ENCODE results near the gene CD72.
"Not testable (repeated sequence)": the region's sequence is repeated elsewhere in the genome, so short reads cannot be mapped to it uniquely, and the experiment has no call there.

The CD72 gene

GRCh38 chr9:35604578-35605350 is 13.4 kb downstream of the CD72 start, which contains the start of gene TESK1:
TSS of gene TESK1 (plus strand) at chr9:35605262. CDS start at chr9:35605620, 358 bp downstream.
- in situ Hi-C loops (cut with HindIII; ENCODE audit: low pct_ligation_motif_present, low pct_unique_long_range_greater_than_20kb, low sequenced_read_pairs): no loop called here
- peak; percentile 73 for DNase-seq

DNA sequence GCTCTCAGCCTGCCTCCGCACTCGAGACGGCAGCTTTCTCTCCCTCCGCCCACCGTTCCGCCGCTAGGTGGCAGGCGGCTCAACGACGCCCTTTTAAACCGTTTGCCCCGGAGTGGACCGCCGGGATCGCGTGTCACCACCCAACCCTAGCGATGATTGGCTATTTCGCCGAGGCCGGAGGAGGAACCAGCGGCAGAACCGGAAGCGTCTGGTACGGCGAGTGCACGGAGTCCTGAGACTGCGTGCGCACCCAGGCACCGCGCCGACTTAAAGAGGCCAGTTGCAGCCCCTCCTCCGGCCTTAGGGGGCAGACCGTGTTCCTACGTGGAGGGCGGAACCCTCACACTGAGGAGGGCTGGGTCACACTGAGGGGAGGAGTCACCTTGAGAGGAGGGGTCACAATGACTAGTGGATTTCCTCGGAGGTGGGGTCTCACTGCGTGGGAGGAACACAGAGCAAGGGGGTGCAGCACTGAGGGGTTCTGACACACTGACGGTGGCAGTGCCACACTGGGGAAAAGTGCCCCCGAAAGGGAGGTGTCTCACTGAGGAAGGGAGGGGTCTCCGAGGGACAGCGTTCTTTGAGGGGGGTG is 14.1 kb downstream of the CD72 start:
- peak; percentile 98 for DNase-seq
- in situ Hi-C loops (cut with HindIII; ENCODE audit: low pct_ligation_motif_present, low pct_unique_long_range_greater_than_20kb, low sequenced_read_pairs): no loop called here

GRCh38 chr9:35603506-35603985 is 14.7 kb downstream of the CD72 start:
- in situ Hi-C loops (cut with HindIII; ENCODE audit: low pct_ligation_motif_present, low pct_unique_long_range_greater_than_20kb, low sequenced_read_pairs): no loop called here
- DNase-seq: no peak

DNA sequence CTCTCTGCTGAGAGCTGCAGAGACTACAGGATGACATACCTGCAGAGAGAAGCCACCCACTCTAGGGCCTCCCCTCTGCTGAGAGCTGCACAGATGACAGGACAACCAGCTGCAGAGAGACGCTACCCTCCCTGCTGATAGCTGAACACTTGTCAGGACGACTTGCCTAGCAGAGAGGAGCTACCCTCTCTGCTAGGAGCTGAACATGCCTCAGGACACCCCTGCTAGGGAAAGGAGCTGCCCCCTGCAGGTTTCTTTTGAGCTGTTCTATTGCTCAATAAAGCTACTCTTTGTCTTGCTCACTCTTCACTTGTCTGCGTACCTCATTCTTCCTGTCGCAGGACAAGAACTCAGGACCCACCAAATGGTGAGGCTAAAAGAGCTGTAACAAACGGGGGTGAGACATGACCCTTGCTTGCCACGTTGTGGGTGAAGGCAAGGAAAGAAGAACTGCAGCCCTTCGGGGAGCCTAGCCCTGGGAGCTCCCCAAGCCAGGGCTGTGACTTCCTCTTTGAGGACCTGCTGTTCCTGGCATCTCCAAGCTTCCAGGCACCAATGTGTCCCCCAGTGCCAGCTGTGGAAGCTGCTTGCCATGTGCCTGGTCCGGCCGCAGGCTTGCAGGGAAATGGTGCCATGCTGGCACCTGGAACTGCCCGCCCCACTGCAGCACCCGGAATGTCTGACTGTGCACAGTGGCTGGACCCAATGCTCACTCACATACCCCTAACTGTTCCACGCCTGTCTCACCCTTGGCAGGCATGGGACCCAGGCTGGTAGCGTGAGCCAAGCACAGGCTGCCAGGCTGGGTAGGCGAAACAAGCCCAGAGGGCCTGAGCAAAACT is 18.2 kb downstream of the CD72 start:
- no peak for DNase-seq
- in situ Hi-C loops (cut with HindIII; ENCODE audit: low pct_ligation_motif_present, low pct_unique_long_range_greater_than_20kb, low sequenced_read_pairs): no loop called here

- in situ Hi-C loops (cut with HindIII; ENCODE audit: low pct_ligation_motif_present, low pct_unique_long_range_greater_than_20kb, low sequenced_read_pairs): no loop called here
- DNase-seq: no peak
Observed at GRCh38 chr9:35598866-35599590, 19.2 kb downstream of the CD72 start.

DNA sequence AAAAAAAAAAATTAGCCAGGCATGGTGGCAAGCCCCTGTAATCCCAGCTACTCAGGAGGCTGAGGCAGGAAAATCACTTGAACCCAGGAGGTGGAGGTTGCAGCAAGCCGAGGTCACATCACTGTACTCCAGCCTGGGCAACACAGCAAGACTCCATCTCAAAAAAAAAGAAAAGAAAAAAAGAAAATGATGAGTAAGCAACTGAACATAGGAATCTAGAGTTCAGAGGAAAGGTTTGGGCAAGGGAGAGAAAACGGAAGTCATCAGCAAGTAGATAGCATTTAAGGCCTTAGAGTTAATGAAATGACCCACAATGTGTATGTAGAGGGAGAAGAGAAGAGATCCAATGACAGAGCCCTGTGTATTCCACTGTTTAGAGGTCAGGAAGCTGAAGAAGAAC is 21.3 kb downstream of the CD72 start:
- in situ Hi-C loops (cut with HindIII; ENCODE audit: low pct_ligation_motif_present, low pct_unique_long_range_greater_than_20kb, low sequenced_read_pairs); DNase-seq: not testable (repeated sequence)

DNA sequence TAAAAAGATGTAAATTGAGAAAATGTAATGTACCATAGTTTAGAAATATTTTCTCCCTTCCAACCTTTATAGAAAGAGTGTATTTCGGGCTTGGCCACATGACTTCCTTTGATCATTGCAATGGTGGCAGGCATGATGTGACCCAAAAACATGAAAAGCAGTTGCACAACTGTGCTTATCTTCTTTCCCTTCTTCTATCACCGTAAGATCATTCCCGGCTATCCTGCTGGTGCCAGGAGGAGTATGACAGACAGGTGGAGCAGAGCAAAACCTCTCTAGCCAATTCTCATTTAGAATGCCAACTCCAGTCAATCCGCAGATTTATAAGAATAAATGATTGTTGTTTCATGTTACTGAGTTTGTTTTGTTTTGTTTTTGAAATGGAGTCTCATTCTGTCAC is 23.7 kb downstream of the CD72 start:
- in situ Hi-C loops (cut with HindIII; ENCODE audit: low pct_ligation_motif_present, low pct_unique_long_range_greater_than_20kb, low sequenced_read_pairs): no loop called here
- DNase-seq: no peak

DNA sequence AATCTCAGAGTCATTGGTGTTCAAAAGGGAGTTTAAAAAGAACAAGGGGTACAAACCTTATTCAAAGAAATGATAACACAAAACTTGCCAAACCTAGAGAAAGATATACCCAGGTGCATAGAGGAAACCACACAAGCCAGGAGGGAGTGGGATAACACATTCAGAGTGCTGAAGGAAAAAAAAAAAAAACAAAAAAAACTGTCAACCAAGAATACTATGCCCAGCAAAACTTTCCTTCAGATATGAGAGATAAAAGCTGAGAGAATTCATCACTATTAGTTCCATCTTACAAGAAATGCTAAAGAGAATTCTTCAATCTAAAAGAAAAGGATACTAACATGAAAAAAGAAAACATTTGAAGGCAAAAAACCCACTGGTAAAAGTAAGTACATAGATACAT is 24.6 kb downstream of the CD72 start:
- no peak for DNase-seq
- in situ Hi-C loops (cut with HindIII; ENCODE audit: low pct_ligation_motif_present, low pct_unique_long_range_greater_than_20kb, low sequenced_read_pairs): no loop called here

DNA sequence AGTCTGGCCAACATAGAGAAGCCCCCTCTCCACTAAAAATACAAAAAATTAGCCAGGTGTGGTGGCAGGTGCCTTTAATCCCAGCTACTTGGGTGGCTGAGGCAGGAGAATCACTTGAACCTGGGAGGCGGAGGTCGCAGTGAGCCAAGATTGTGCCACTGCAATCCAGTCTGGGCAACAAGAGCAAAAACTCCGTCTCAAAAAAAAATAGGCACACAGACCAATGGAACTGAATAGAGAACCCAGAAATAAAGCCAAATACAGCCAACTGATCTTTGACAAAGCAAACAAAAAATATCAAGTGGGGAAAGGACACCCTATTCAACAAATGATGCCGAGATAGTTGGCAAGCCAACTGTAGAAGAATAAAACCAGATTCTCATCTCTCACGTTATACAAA is 29.7 kb downstream of the CD72 start:
- in situ Hi-C loops (cut with HindIII; ENCODE audit: low pct_ligation_motif_present, low pct_unique_long_range_greater_than_20kb, low sequenced_read_pairs); DNase-seq: not testable (repeated sequence)

- DNase-seq; in situ Hi-C loops (cut with HindIII; ENCODE audit: low pct_ligation_motif_present, low pct_unique_long_range_greater_than_20kb, low sequenced_read_pairs): not testable (repeated sequence)
Observed at GRCh38 chr9:35584681-35585080, 33.5 kb downstream of the CD72 start.

DNA sequence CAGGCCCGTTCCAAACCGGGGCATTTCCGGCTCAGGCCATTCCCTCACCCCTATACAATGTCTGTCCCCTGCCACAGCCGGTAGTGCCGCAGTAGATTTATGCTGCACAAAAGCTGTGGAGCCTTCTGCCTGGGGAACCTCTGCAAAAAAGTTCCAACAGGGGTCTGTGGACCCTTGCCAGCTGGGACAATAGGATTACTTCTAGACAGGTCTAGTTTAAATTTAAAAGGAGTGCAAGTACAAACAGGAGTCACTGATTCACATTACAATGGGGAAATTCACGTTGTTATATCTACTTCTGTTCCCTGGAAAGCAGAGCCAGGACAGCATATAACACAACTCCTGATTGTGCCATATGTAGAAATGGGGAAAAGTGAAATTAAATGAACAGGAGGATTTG is 34.7 kb downstream of the CD72 start:
- DNase-seq; in situ Hi-C loops (cut with HindIII; ENCODE audit: low pct_ligation_motif_present, low pct_unique_long_range_greater_than_20kb, low sequenced_read_pairs): not testable (repeated sequence)

DNA sequence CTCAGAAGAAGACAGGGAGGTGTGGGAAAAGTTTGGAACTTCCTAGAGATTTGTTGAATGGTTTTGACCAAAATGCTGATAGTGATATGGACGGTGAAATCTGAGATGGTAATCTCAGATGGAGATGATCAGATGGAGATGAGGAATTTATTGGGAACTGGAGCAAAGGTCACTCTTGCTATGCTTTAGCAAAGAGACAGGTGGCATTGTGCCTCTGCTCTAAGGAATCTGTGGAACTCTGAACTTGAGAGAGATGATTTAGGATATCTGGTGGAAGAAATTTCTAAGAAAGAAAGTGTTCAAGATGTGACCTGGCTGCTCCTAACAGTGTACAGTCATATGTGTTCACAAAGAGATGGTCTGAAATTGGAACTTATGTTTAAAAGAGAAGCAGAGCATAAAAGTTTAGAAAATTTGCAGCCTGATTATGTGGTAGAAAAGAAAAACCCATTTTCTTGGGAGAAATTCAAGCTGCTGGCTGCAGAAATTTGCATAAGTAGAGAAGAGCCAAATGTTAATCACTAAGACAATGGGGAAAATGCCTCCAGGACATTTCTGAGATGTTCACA is 38.5 kb downstream of the CD72 start:
- in situ Hi-C loops (cut with HindIII; ENCODE audit: low pct_ligation_motif_present, low pct_unique_long_range_greater_than_20kb, low sequenced_read_pairs): not testable (repeated sequence)

GRCh38 chr9:35579130-35579529 is 39.1 kb downstream of the CD72 start:
- DNase-seq: no peak
- in situ Hi-C loops (cut with HindIII; ENCODE audit: low pct_ligation_motif_present, low pct_unique_long_range_greater_than_20kb, low sequenced_read_pairs): no loop called here

More for the DNA sequence above, 38.5 kb downstream of the CD72 start:
- DNase-seq: not testable (repeated sequence)

GRCh38 chr9:35577486-35577885 is 40.7 kb downstream of the CD72 start:
- no peak for DNase-seq
- in situ Hi-C loops (cut with HindIII; ENCODE audit: low pct_ligation_motif_present, low pct_unique_long_range_greater_than_20kb, low sequenced_read_pairs): no loop called here

DNA sequence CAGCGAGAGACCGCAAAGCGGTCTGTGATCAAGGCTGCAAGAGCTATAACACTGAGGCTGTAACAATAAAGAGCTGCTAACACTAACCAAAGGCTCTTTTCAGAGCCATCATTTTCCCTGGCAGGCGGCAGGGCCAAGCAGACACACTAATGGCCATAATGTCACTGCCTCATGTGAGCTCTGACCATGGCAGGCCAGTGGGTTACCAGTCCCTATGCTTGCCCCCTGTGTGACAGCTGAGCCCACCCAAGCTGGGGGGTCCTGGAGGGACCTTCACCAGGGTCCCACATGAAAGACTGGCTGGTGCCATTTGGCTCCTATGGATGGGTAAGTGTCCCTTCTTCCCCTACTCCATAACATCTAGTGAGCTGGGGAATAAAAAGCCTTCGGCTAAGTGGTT is 42.7 kb downstream of the CD72 start:
- in situ Hi-C loops (cut with HindIII; ENCODE audit: low pct_ligation_motif_present, low pct_unique_long_range_greater_than_20kb, low sequenced_read_pairs): no loop called here
- DNase-seq: no peak

DNA sequence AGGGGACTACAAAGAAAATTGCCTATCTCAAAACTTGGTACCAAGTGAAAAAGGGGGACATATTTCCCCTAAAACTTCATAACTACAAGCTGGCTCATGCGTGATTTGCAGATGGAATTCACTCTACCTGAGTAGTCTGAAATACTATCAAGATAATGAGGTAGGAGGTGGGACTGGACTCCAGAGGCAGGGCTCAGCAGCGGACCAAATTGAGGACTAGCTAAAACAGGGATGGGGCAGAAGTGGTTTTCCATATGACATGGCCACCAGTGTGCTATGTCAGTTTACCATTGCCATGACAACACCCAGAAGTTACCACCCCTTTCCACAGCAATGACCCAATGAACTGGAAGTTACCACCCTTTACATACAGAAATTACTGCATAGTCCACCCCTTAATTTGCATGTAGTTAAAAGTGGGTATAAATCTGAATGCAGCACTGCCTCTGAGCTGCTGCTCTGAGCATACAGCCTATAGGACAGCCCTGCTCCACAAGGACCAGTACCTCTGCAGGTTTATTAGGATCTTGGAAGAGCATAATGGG is 43.6 kb downstream of the CD72 start:
- DNase-seq: no peak
- in situ Hi-C loops (cut with HindIII; ENCODE audit: low pct_ligation_motif_present, low pct_unique_long_range_greater_than_20kb, low sequenced_read_pairs): no loop called here

DNA sequence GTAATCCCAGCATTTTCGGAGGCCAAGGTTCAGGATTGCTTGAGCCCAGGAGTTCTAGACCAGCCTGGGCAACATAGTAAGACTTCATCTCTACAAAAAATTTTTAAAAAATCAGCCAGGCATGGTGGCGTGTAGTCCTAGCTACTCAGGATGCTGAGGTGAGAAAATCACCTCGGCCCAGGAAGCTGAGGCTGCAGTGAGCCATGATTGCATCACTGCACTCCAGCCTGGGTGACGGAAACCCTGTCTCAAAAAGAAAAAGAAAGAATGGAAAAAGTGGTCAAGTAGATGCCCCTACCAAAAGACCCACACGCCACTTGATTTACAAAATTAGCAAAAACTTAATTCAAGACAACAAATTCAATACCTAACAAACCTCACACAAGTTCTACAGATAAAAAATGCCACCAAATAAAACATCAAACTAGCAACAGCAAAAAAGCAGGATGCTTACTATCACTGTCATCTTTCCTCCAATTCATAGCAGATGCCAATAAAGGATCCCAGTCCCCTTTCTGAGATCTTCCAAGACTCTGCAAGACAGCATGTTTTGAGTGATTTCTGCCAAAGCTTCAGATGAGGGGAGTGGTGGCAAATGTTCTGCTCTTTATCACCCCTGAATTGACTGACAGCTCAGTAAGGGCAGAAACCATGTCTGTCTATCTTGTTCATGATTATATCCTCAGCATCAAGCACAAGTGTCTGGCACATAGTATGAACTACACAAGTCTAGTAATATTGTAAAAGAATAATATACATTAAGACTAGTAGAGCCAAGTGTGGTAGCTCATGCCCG is 47.3 kb downstream of the CD72 start:
- no peak for DNase-seq
- in situ Hi-C loops (cut with HindIII; ENCODE audit: low pct_ligation_motif_present, low pct_unique_long_range_greater_than_20kb, low sequenced_read_pairs): no loop called here

All from ACHN (cell line).